Fibroblast of lung (primary cell): ENCODE measurements around the gene ID3. TPM values are rescaled to one million over a fixed set of nuclear protein-coding genes. Genes with fewer than 3 reads are reported as not detected.

Source experiments
- DNase-seq, 2 donors: peaks; one replicate each; pipeline versions ENCODE4 v3.0.0 to v3.0.0-alpha.2; 2010; ENCODE audit warnings: low read depth in 2 of 2
- H2AFZ ChIP-seq: 2 replicates; pipeline ENCODE4 v1.5.1; 2012; ENCODE audit warnings: low read length, control low read depth, inconsistent platforms
- H3K27ac ChIP-seq: 2 replicates; pipeline ENCODE4 v1.5.1; 2011; ENCODE audit warnings: low read length, control low read depth; ENCODE audit not compliant: insufficient read depth
- H3K27me3 ChIP-seq: 2 replicates; pipeline ENCODE4 v1.5.1; 2011; ENCODE audit warnings: mild to moderate bottlenecking, low read length; ENCODE audit not compliant: control insufficient read depth, insufficient read depth
- H3K36me3 ChIP-seq: 2 replicates; pipeline ENCODE4 v1.5.1; 2011; ENCODE audit warnings: low read length; ENCODE audit not compliant: control insufficient read depth, insufficient read depth
- H3K4me1 ChIP-seq: 2 replicates; pipeline ENCODE4 v1.5.1; 2011; ENCODE audit warnings: low read length; ENCODE audit not compliant: control insufficient read depth, insufficient read depth; ENCODE audit errors: extremely low read depth
- H3K4me2 ChIP-seq: 2 replicates; pipeline ENCODE4 v1.5.1; 2011; ENCODE audit warnings: low read length, control low read depth; ENCODE audit not compliant: insufficient read depth; ENCODE audit errors: extremely low read depth
- H3K4me3 ChIP-seq, 4 experiments: fragments of 200-600 bp in 1 of 4; sonication (generic) in 1 of 4; replicated peaks in 1 of 4; 2 replicates each; pipeline ENCODE4 v1.5.1; 2011 to 2016; ENCODE audit warnings: low read length in 4 of 4, low read depth in 3 of 4, mild to moderate bottlenecking in 3 of 4, control low read depth in 2 of 4, inconsistent platforms in 1 of 4, mixed read lengths in 1 of 4; ENCODE audit not compliant: insufficient read depth in 1 of 4; ENCODE audit errors: control extremely low read depth in 1 of 4
- H3K79me2 ChIP-seq: 2 replicates; pipeline ENCODE4 v1.5.1; 2012; ENCODE audit warnings: mild to moderate bottlenecking, low read length, inconsistent platforms; ENCODE audit not compliant: control insufficient read depth, insufficient read depth
- H3K9ac ChIP-seq: 2 replicates; pipeline ENCODE4 v1.5.1; 2011; ENCODE audit warnings: mild to moderate bottlenecking, low read length, control low read depth; ENCODE audit not compliant: insufficient read depth
- H3K9me3 ChIP-seq: 2 replicates; pipeline ENCODE4 v1.5.1; 2012; ENCODE audit warnings: low read depth, low read length; ENCODE audit not compliant: control insufficient read depth, insufficient read depth
- H4K20me1 ChIP-seq: 2 replicates; pipeline ENCODE4 v1.5.1; 2011; ENCODE audit warnings: low read length; ENCODE audit not compliant: control insufficient read depth, insufficient read depth; ENCODE audit errors: extremely low read depth
- CTCF ChIP-seq, 2 donors: IDR thresholded peaks in 1 of 2; conservative IDR thresholded peaks in 1 of 2; 1 replicate in 1 of 2; 2 replicates in 1 of 2; pipeline ENCODE4 v1.5.1; 2011 to 2012; ENCODE audit warnings: low read length in 2 of 2, control low read depth in 1 of 2, inconsistent platforms in 1 of 2, low read depth in 1 of 2, mild to moderate bottlenecking in 1 of 2
- EZH2 ChIP-seq: IDR thresholded peaks from 2 replicates; pipeline ENCODE4 v1.5.1; 2012; ENCODE audit warnings: low read length, control low read depth, mild to moderate bottlenecking; ENCODE audit errors: missing control alignments
- polyA plus RNA-seq, 2 donors: library from polyadenylated mRNA; depleted of rRNA in 1 of 2; stranded (reverse) in 1 of 2; unstranded in 1 of 2; fragments of >200 nt; gene quantifications; 2 replicates each; pipeline ENCODE4 v1.2.1, GENCODE V29; 2011 to 2012; ENCODE audit warnings: missing spikeins in 1 of 2
- total RNA-seq: library from RNA; depleted of rRNA; stranded (reverse); fragments of >200 nt; gene quantifications from 2 replicates; pipeline ENCODE4 v1.2.1, GENCODE V29; 2014

ID3 gene
- total and polyA plus RNA-seq, 2 donors (not counting 1 experiment from before 2014, with no cell fraction given), result 9.9 to 23.0 TPM

- Histone ChIP-seq H3K79me2 (no peaks in the 10 kb centered on the region), H3K27me3 (no peaks in the 10 kb centered on the region), H3K4me3 (peak overlapping the region in 1 of 4 experiments; percentile 24), H3K9ac (no peak overlapping the region), H2AFZ (peak overlapping the region; percentile 86), H3K9me3 (no peaks in the 10 kb centered on the region), H3K4me1 (peaks cover 5% of the 10 kb centered on the region), H3K4me2 (peak overlapping the region; percentile 72), H3K27ac (no peak overlapping the region), H3K36me3 (no peaks in the 10 kb centered on the region), H4K20me1 (no peaks in the 10 kb centered on the region)
- peak; percentile 95 to 97 for TF ChIP-seq CTCF (conservative IDR thresholded peaks at IDR 0.05 in 1 of 2, IDR thresholded peaks at IDR 0.05 in 1 of 2; ENCODE audit: low read depth in 1 of 2, low read length in 2 of 2)
- TF ChIP-seq EZH2, result no peak
- peak; percentile 81 to 88 for DNase-seq
Observed at GRCh38 chr1:23539698-23540266, 19.5 kb downstream of the ID3 start.

GRCh38 chr1:23537296-23537973 is 21.9 kb downstream of the ID3 start:
- no peaks in the 10 kb centered on the region for H3K36me3 ChIP-seq
- DNase-seq, result peak; percentile 31 to 64

More at GRCh38 chr1:23537296-23537973, 21.9 kb downstream of the ID3 start:
- H3K9ac ChIP-seq, result no peak overlapping the region
- no peak overlapping the region for H3K4me3 ChIP-seq
- peak overlapping the region; percentile 2 for H3K4me2 ChIP-seq
- H3K79me2 ChIP-seq, result no peaks in the 10 kb centered on the region
- H2AFZ ChIP-seq, result no peak overlapping the region
- no peaks in the 10 kb centered on the region for H3K27me3 ChIP-seq
- no peaks in the 10 kb centered on the region for H3K9me3 ChIP-seq
- no peak overlapping the region for H3K27ac ChIP-seq
- peaks cover 2% of the 10 kb centered on the region for H3K4me1 ChIP-seq
- TF ChIP-seq CTCF (conservative IDR thresholded peaks at IDR 0.05 in 1 of 2, IDR thresholded peaks at IDR 0.05 in 1 of 2; ENCODE audit: low read depth in 1 of 2, low read length in 2 of 2) (no peak), EZH2 (no peak)
- no peaks in the 10 kb centered on the region for H4K20me1 ChIP-seq
